ENCODE measurements around the gene CHN2.

The CHN2 gene

DNA sequence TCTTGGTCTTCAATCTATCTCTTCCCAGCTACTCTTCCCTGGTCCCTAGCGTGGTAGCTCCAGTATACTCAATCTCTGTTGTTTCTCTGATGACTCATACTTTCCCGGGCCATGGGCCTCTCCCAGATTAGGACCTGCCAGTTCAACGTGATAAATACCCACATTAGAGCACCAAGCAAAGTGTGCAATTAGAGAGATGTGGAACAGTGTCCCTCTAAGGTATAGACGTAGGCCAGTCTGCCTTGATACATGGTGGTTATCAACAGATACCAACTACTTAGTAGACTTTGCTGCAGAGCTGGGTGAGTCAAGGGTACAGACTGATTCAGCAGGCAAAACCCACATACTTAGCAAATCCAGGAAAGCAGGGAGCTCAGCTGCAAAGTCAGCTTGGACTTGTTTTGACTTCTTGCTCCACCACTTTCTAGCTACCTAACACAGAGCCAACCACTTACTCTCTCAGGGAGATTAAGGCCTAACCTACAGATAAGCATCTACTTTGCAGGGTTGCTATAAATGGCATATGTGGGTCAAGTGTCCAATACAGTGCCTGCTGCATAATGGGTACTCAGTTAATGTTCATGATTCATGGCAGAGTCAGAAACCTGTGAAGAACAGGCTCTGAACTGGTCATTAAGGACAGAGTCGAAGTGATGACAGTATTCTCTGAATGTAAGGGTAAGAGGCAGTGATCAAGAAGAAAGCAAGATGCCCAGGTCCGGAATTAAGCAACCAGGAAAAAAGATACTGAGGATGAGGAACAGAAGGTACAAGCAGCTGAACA lies 176.1 kb downstream of the CHN2 start:
- DNase-seq: no peak

- no peak for DNase-seq
Observed at GRCh38 chr7:29371472-29371871, 176.9 kb downstream of the CHN2 start.

DNA sequence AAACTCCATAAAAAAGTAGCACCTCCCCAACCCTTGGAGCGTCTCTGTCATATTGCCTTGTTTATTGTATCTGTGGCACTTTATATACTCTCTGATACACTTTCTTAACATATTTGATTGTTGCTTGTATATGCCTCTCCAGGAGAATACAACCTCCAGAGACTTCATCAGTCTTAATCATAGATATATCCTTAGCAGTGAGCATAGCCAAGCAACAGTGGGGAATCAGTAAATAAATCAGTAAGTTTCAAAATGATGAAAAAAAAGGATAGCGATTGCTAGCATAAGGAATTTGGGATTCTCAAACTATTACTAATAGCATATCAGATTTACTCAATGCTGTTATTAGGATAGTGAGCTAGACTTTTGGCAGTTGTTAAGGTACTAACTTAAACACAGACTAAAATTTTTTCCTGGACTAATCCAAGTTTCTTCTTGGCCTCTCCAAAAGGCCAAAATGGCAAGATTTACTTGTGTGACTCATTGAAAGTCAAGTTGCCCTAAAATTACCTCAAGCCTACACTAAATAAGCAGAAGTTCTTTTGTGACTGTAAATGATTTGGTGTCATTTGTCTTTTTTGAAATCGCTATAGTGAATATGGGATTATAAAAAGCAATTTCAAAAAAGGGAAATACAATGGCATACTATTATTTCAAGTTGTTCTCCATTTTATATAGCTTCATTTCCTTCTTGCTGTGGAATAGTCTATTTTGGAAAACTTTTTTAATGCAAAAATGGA lies 177.9 kb downstream of the CHN2 start:
- DNase-seq: no peak

DNA sequence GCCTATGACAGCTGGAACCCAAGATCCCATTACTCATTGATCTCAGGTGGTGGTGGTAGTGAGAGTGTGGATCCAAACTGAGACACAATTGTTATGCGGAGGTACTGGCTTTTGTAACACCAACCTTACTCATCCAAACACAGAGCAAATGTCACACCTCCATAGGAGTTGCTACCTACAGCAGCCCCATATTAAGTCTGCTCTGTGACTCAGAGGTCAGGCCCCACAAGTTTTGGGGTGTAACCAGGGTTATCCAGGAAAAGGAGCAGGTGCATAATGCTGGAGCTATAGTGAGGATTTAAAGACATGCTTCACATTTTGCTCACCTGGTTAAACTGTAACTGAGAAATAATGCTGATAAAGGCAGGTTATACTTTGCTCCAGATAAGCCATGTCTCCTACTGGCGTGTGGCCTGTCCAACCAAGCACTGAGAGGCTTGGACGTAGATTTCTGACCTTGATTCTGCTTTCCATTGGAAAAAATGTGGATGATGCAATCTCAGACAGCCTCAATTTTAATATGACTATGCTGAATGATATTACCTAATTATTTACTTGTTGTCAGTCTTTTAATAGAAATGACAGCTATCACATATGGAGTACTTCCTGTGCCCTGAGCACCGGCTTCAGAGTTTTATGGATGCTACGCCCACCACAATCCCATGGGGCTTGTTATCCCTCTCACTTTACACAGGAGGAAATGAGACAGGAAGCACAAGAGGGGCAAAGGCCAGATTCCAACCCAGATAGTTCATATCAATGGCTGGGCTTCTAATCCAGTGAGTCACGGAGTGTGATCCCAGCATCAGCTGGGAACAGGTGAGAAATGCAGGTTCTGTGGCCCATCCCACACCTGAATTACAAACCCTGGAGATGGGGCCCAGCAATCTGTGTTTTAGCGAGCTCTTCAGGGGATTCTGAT lies 181.3 kb downstream of the CHN2 start:
- no peak for DNase-seq

DNA sequence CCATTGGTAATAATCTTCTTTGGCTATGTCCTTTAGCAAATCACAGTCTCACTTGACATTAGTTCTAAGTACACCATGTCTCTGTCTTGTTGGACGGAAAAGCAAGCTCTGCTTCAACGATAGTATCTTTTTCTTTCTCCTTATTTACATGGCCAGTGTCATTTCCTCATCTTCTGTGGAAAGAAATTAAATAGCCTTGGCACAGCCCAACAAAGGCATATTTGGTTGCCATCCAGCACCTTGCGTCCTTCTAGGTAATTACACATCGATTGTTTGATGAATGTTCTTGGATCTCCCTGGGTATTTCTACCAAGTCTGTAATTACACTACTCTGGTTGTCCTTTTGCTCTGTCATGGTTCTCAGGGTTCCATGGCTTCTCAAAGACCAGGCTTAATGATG lies 183.1 kb downstream of the CHN2 start:
- DNase-seq: no peak

DNA sequence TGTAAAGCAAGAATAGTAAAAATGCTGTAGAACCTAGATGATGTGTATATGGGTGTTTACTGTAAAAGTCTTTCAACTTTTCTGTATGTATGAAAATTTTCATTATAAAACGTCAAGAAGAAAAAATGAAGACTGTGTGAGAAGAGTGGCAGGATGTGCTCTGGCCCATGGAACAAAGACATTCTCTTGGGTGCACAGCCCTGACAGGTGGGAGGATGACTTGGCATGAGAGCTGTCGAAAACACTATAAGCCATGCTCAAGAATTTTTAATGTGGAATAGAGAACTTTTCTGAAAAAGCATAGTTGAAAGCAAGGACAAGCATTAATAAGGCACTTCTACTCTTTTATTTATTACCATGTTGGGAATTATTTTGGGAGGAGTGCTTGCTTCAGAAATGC lies 185.0 kb downstream of the CHN2 start:
- no peak for DNase-seq

DNA sequence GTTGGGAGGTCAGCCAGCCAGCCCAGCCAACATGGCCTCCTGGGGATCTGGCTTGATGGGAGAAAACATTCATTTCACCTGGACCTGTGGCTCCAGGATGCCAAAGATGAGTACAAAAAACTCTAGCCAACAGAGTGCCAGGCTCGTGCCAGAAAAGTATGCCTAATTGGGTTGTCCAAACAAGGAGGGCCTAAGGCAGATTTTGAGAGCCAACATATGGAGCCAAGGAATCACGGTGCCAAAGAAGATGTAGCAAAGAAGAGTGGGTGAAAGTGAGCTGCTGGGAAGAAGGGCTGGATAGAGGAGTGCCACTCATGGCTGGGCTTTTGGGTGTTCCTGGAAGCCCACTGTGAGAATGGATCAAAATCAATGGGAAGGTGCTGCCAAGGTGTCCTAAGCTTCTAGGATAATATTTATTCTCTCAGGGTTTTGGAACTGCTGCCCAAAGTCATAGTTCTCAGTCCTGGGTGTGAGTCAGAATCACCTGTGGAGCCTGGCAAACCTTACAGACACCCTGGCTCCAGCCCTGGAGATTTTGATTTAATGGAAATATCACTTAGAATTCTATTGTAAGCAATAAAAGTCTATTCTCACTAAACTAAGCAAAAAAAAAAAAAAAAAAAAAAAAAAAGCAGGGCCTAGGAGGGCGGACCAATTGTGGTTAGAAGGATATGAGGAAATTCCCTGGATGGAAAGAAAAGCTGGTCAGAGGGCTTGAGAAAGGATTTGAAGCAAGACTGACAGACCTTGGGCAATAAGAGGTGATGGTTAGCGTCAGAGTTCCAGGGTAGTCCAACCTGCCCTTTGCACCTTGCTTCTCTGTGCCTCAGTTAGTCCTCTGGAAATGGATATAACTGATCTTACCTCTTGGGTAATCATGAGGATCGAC lies 186.9 kb downstream of the CHN2 start:
- DNase-seq: no peak

DNA sequence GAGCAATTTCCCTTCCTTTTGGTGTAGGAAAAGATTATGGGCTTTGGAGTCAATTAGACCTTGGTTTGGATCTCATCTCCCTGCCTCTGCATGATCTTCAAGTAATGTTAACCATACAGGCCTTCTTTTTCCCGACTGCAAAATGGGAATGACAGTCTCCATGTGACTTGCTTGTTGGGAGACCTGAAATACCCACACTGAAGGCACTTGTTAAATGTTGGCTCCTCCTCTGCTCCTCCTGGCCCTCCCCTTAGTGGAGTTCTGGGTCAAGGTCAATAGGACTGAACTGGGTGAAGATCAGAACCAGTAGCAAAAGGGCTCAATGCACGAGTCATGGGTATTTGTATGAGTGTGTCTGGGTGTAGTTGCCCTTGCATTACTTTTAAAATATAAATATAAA lies 189.7 kb downstream of the CHN2 start:
- DNase-seq: no peak

- no peak for DNase-seq
Observed at GRCh38 chr7:29385214-29385814, 190.7 kb downstream of the CHN2 start.

DNA sequence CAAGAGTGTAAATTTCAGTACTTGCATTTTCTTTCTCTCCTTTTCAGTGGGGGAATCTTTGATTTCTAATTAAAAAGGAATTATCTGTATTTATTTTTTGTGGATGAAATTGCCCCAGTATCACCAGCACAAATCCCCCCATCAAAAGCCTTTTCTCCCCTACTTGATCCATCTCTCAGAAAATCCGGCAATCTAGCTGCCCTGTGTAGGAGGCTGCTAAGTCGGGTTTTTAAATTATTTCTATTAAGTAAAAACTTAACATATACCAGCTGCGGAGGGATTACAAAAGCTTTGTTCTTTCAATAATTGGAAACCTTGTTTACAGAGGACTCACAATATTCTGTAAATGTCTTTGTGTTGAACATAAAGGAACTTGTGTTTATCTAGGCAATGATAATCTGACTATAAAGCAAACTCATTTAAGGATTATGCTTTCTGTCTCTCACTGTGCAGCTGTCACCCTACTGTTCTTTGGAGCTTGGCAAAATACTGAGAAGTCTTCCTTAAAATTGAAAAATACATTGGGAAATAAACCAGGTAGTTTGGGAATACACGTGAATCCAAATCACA lies 191.7 kb downstream of the CHN2 start:
- no peak for DNase-seq

DNA sequence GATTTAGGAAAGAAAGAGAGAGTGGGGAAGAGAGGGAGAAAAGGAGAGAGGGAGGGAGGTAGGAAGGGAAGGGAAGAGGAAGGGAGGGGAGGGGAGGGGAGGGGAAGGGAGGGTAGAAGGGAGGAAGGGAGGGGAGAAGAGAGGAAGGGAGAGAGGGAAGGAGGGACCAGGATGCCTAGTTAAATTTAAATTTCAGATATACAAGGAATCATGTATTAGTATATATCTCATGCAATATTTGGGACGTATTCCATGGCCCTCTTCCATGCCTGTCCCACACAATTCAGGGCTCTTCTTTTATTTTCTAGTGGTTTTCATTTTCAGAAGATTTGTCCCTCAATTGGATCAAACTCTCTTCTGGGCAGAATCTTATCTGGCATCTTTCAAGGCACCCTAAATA lies 196.7 kb downstream of the CHN2 start:
- DNase-seq: no peak

- no peak for DNase-seq
Observed at GRCh38 chr7:29394321-29394720, 199.7 kb downstream of the CHN2 start.

- no peak for DNase-seq
Observed at GRCh38 chr7:29396563-29396962, 202.0 kb downstream of the CHN2 start.

- DNase-seq: no peak
Observed at GRCh38 chr7:29397398-29397797, 202.8 kb downstream of the CHN2 start.

DNA sequence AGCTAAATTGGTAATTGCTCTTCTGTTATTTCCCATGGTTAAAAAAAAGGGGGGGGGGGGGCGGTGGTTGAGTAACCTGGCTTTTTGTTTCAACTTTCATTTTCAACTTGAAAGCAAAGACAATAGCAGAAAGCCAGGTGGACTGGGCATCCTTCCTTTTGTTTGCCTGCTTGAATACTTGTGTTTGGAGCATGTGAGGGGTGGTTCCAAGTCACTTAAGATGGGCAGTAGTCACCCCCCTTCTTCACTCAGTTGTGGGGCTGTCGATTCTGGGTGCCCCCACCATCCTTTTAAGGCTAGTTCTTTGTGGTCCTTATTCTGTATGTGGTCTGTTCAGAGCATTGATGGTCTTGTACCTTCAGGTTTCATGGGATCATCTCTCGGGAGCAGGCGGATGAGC lies 203.4 kb downstream of the CHN2 start:
- DNase-seq: no peak

GRCh38 chr7:29400437-29400836 lies 205.9 kb downstream of the CHN2 start:
- DNase-seq: no peak

DNA sequence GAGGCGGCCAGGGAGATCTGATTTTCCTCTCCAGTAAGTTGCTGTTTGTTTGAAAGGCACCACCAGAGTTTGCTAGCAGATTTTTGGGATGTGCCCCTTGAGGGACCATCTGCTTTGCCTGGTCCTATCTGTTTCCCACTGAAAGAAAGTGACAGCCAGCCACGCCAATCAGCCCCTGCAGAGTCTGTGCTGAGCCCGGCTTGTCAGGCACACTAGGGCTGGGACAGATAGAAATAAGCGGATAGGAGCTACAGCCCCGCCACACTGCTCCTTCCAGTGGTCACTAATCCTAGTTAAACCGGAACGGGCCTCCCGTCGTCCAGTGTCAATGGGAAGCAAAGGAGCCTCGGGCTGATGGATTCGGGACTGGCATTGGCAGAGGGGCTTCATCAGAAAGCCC lies 207.2 kb downstream of the CHN2 start:
- no peak for DNase-seq

DNA sequence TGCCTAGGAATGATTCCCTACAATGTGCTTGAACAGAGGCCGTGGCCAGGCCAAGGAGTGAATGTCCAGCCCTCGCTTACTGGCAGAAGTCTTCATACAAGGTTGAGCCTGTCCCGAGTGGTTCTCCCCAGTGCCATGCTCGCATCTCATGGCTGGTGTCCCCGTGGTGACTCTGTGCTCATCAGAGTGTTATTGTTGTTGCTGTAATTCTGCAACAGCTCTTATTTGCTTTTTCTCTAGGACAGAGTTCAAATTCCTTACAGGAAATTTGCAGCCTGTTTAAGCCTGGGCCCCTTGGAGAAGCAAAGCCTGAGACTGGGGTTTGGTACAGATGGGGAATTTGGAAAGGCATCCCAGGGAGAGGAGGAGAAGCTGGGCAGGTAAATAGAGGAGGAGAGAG lies 211.3 kb downstream of the CHN2 start:
- DNase-seq: no peak

- DNase-seq: no peak
Observed at GRCh38 chr7:29406366-29406765, 211.8 kb downstream of the CHN2 start.

DNA sequence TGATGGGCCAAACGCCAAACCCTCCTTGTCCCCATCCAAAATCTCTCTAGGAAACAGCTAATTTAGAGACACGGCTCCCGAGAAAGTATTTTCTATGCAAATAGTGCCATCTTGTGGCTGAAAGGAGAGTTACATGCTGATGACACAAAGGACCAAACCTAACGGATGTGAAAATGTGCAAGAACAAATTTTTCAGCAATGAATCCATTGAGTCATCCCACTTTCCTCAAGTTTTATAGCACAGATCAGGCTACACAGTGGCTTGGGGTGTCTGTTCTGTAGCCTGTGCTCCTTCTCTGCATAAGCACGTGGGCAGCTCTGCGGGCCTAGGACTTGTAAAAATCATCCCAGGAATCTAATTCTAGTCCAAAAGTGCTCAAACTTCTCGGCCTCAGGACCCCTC lies 214.3 kb downstream of the CHN2 start:
- DNase-seq: peak; percentile 5 to 18

DNA sequence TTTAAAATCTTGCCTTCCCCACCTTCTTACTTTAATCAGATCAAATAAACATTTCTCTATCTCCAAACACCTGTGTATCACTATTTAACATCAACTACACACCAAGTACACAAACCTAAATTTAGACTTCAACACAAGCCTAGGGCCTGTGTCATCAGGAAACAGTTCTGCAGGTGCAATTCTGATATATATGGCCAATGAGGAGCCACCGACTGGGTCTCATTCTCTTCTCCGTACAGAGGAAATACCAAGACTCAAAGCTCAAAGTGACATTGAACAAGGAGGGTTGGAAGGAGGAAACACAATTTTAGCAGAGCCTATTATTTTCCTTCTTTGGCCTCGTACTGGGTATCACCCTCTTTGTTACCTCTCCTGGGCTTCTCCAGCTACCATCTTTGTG lies 216.4 kb downstream of the CHN2 start:
- DNase-seq: no peak

DNA sequence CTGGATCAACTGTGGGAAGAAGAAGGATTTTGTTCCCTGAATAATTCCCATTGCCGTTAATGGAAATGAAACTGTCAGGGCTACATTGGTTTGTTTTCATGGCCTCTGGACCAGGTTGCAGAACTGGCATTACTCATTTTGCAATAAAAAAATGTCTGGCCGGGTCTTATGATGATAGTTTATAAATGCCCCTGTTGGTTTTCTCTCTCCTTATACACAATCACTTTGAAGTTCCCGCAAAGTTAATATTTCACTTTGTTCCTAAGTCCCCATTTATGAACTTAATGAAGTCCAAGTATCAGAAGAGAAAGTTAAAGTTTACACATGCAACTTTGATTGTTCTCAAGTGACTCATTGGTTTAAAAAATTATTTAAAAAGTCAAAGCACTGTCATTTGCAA lies 218.3 kb downstream of the CHN2 start:
- no peak for DNase-seq

All from stimulated activated CD4-positive, alpha-beta T cell treated with anti-CD3 and anti-CD28 coated beads, Interleukin-4, amount 100 ng/mL, for 4 hours (primary cell).